Natural killer cell (primary cell): ENCODE data around the gene B3GNT8. TPM values are rescaled to one million over a fixed set of nuclear protein-coding genes. Genes with fewer than 3 reads are reported as not detected.
A peak's percentile ranks its signal among the peaks of the same experiment; 100 is the strongest.

Experiments used
- ATAC-seq, 3 donors: fragments of 150-1000 bp in 2 of 3; fragments of 200-7000 bp in 1 of 3; cut with Tn5 transposase; 1 replicate in 1 of 3; 2 replicates in 2 of 3; pipeline ENCODE4 v1.10.0; 2021; ENCODE audit warnings: mild to moderate bottlenecking in 2 of 3, moderate library complexity in 2 of 3
- DNase-seq, 2 donors: peaks; one replicate each; pipeline versions ENCODE4 v3.0.0 to v3.0.0-alpha.2; 2013 to 2021; ENCODE audit warnings: mixed read lengths in 1 of 2
- H3K27ac ChIP-seq: one replicate; pipeline ENCODE4 v1.5.1; 2013; ENCODE audit warnings: mild to moderate bottlenecking, low read length
- H3K27me3 ChIP-seq: one replicate; pipeline ENCODE4 v1.6.1; 2013; ENCODE audit warnings: low read length; ENCODE audit not compliant: control insufficient read depth, insufficient read depth
- H3K36me3 ChIP-seq: one replicate; pipeline ENCODE4 v1.6.1; 2013; ENCODE audit warnings: low read length; ENCODE audit not compliant: control insufficient read depth, insufficient read depth
- H3K4me1 ChIP-seq: one replicate; pipeline ENCODE4 v1.6.1; 2013; ENCODE audit warnings: low read length; ENCODE audit not compliant: control insufficient read depth, insufficient read depth
- H3K4me3 ChIP-seq: one replicate; pipeline ENCODE4 v1.5.1; 2013; ENCODE audit warnings: low read length
- H3K9me3 ChIP-seq: one replicate; pipeline ENCODE4 v1.6.1; 2013; ENCODE audit warnings: low read length; ENCODE audit not compliant: control insufficient read depth, insufficient read depth
- H3K27ac Mint-ChIP-seq, 2 donors: one replicate each; pipeline ENCODE4 v1.8.0; 2022; ENCODE audit warnings: mild to moderate bottlenecking in 2 of 2, mixed read lengths in 2 of 2, moderate library complexity in 1 of 2
- H3K27me3 Mint-ChIP-seq, 2 donors: one replicate each; pipeline ENCODE4 v1.8.0; 2022; ENCODE audit warnings: low read depth in 2 of 2, mixed read lengths in 2 of 2
- H3K36me3 Mint-ChIP-seq: one replicate; pipeline ENCODE4 v1.8.0; 2022; ENCODE audit warnings: mixed read lengths
- H3K4me1 Mint-ChIP-seq, 2 donors: one replicate each; pipeline ENCODE4 v1.8.0; 2022; ENCODE audit warnings: mixed read lengths in 2 of 2
- H3K4me3 Mint-ChIP-seq: one replicate; pipeline ENCODE4 v1.8.0; 2022; ENCODE audit warnings: mild to moderate bottlenecking, moderate library complexity, mixed read lengths
- H3K9me3 Mint-ChIP-seq, 2 donors: one replicate each; pipeline ENCODE4 v1.8.0; 2022; ENCODE audit warnings: mixed read lengths in 2 of 2
- CTCF ChIP-seq: fragments of 200-600 bp; IDR thresholded peaks from one replicate; pipeline ENCODE4 v1.8.0; 2022; ENCODE audit warnings: antibody characterized with exemption
- WGBS: methylation state at CpG from one replicate; pipeline ENCODE4 v1.1.7; 2013; ENCODE audit warnings: missing lambda C conversion rate; ENCODE audit not compliant: insufficient coverage; 5-methylcytosine and 5-hydroxymethylcytosine counted together
- intact Hi-C: fragments of 100-400 bp; cut with micrococcal nuclease; formaldehyde crosslinking; loops from one replicate; pipeline ENCODE4 v1.14.2; 2022
- total RNA-seq, 4 donors: library from RNA; stranded (reverse); fragments of 120-200 nt in 1 of 4; gene quantifications; one replicate each; pipeline versions ENCODE4 v1.2.3 to v1.2.4, GENCODE V29; 2013 to 2022

Gene B3GNT8
- total RNA-seq, 3 donors from 2014 or later (not counting 1 experiment from before 2014, with no cell fraction given) = 1.5 to 2.5 (median 2.1) TPM

DNA sequence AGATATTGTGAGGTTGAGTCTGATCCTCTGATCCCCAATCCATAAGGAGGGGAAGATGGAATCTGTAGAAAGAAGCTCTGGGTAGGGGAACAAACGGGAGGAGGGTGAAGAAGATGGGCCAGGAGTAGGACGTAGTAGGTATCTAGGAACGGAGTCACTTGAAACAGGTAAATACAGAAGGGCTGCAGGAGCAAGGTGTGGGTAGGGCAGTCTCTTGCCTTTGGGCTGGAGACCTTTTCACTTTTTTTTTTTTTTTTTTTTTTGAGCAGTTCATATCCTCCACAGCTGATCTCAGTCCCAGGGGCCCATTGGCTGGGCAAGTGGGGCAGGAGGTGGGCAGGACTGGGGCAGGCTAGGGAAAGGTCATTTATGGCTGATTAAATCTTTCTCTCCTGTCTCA lies 28.1 kb downstream of the B3GNT8 start:
- Histone ChIP-seq H3K36me3 (peaks cover 7% of the 10 kb centered on the region), H3K27me3 (no peaks in the 10 kb centered on the region), H3K4me3 (no peak overlapping the region), H3K4me1 (peaks cover 29% of the 10 kb centered on the region), H3K27ac (no peak overlapping the region), H3K9me3 (no peaks in the 10 kb centered on the region)
- no peaks in the 10 kb centered on the region for H3K9me3 Mint-ChIP-seq
- WGBS = 96% methylated on average over 3 of the region's 3 CpGs
- intact Hi-C loops = no loop called here
- H3K27ac Mint-ChIP-seq = peak overlapping the region; percentile 99 to 100
- TF ChIP-seq CTCF = no peak
- ATAC-seq (no peak), DNase-seq (no peak)
- peaks cover 38 to 55% of the 10 kb centered on the region in 2 donors for H3K4me1 Mint-ChIP-seq
- no peaks in the 10 kb centered on the region for H3K27me3 Mint-ChIP-seq
- peak overlapping the region; percentile 97 for H3K4me3 Mint-ChIP-seq
- H3K36me3 Mint-ChIP-seq = no peaks in the 10 kb centered on the region

DNA sequence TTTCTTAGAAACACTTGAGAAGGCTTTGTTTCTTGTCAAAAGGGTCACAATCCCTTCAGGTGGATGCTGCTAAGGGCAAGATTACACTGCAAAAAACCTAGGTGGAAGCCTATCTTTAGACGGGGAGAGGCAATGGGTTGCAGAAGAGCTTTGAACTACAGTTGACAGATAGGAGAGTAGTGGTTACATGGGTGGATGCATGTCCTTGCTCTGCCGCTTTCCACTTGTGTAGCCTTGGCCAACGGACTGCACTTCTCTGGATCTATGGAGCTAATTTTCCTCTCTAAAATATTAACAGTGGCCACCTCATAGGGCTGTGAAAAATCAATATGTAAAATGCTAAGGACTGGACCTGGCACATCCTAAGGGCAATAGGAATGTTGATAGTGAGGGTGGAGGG lies 28.6 kb downstream of the B3GNT8 start:
- no peak for DNase-seq
- intact Hi-C loops = no loop called here
- TF ChIP-seq CTCF = no peak
- Histone ChIP-seq H3K9me3 (no peaks in the 10 kb centered on the region), H3K4me1 (peaks cover 29% of the 10 kb centered on the region), H3K4me3 (no peak overlapping the region), H3K27ac (no peak overlapping the region), H3K36me3 (peaks cover 7% of the 10 kb centered on the region), H3K27me3 (no peaks in the 10 kb centered on the region)
- Mint-ChIP-seq H3K4me1 (peaks cover 38 to 53% of the 10 kb centered on the region in 2 donors), H3K36me3 (no peaks in the 10 kb centered on the region), H3K9me3 (no peaks in the 10 kb centered on the region), H3K4me3 (peak overlapping the region; percentile 97), H3K27me3 (no peaks in the 10 kb centered on the region), H3K27ac (peak overlapping the region; percentile 99 to 100)
- no peak for ATAC-seq
- 66% methylated on average over 2 of the region's 3 CpGs for WGBS

- H3K4me3 Mint-ChIP-seq = peak overlapping the region; percentile 97
- peaks cover 38 to 47% of the 10 kb centered on the region in 2 donors for H3K4me1 Mint-ChIP-seq
- 0% methylated on average over 5 of the region's 5 CpGs for WGBS
- Histone ChIP-seq H3K27ac (peak overlapping the region; percentile 95), H3K36me3 (peaks cover 7% of the 10 kb centered on the region), H3K27me3 (no peaks in the 10 kb centered on the region), H3K9me3 (no peaks in the 10 kb centered on the region), H3K4me3 (peak overlapping the region; percentile 94), H3K4me1 (peaks cover 29% of the 10 kb centered on the region)
- intact Hi-C loops = no loop called here
- DNase-seq = no peak
- no peaks in the 10 kb centered on the region for H3K27me3 Mint-ChIP-seq
- no peak for TF ChIP-seq CTCF
- no peak for ATAC-seq
- H3K27ac Mint-ChIP-seq = peak overlapping the region; percentile 99 to 100
- no peaks in the 10 kb centered on the region for H3K9me3 Mint-ChIP-seq
- no peaks in the 10 kb centered on the region for H3K36me3 Mint-ChIP-seq
Observed at GRCh38 chr19:41398050-41398418, 29.1 kb downstream of the B3GNT8 start.
